HG02943 (cell line): ENCODE data around the gene BRD3.

Source experiments
- ATAC-seq: cut with Tn5 transposase; IDR thresholded peaks from one replicate; pipeline ENCODE4 v1.9.1; 2021; ENCODE audit warnings: mild to moderate bottlenecking, low read depth, moderate library complexity; ENCODE audit not compliant: unreplicated experiment

The BRD3 gene

DNA sequence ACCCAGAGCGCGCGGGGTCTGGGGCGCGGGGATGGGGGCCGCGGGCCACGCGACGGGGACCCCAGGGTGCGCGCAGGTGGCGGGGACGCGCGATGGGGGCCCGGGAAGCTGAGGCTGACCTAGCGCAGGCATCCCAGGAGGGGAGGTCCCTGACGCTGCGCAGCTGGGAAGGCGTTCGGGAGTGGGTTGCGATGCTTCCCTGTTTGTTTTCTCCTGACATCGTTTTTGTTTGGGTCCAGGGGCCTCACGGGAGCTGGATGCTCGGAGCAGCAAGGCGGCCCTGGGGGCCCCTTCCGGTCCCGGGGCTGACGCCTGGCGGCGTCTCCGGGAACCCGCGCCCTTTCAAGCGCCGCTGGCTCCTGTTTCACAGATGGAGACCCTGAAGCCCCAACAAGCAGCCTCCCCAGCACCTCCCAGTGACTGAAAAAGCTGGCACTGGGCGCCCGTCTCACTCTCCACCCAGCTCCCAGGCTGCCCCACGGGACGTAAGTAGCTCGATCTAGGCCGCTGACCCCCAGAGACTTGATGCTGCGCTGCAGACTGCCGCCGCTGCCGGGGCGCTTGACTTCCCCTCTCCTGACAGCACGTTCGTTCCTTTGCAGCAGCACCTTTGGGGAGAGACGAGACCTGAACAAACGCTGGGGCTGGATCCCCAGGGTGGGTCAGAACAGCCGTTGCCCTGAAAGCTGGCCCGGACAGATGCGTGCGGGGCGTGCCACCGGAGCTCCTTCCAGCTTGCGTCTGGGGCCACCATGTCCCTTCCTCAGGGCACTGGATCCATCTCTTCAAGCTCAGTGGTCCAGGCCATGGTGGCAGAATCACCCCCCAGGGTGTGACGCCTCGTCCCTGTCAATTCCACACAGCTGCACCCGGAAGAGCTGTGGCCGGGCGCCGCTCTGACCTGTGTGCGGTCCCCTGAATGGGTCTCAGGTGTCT is 42.0 kb downstream of the BRD3 start:
- ATAC-seq = peak; percentile 25

DNA sequence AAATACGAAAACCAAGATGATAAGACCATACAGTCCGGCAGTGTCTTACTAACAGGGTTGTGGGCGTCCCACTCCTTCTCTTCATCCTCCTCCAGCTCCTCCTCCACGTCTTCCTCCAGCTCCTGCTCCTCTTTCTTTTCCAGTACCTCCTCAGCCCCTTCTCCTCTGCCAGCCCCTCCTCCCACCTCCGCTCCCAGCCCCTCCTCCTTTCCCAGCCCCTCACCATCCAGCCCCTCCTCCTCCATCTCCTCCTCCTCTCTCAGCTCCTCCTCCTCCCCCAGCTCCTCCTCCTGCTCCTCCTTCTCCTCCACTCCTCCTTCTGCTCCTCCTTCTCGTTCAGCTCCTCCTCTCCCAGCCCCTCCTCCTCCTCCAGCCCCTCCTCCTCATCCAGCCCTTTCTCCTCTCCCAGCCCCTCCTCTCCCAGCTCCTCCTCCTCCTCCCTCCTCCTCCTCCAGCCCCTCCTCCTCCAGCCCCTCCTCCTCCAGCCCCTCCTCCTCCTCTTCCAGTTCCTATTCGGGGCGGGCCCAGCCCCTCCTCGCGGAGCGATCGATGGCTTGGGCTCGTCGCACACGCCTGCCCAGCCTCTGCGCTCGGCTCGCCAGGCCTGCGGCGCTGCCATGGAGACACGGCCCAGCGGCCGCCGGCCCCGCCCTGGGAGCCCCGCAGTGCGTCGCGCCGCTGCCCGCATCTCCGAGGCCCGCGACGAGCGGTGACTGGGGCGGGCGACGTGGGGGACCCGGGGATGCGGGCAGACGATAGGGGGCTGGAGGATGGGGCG is 42.8 kb downstream of the BRD3 start, which contains the start of gene BRD3OS:
Gene BRD3OS (plus strand): TSS at position 654 of the 778 bp plus-strand sequence. CDS start 1,267 bp downstream, outside the sequence.
- ATAC-seq = peak; percentile 80

DNA sequence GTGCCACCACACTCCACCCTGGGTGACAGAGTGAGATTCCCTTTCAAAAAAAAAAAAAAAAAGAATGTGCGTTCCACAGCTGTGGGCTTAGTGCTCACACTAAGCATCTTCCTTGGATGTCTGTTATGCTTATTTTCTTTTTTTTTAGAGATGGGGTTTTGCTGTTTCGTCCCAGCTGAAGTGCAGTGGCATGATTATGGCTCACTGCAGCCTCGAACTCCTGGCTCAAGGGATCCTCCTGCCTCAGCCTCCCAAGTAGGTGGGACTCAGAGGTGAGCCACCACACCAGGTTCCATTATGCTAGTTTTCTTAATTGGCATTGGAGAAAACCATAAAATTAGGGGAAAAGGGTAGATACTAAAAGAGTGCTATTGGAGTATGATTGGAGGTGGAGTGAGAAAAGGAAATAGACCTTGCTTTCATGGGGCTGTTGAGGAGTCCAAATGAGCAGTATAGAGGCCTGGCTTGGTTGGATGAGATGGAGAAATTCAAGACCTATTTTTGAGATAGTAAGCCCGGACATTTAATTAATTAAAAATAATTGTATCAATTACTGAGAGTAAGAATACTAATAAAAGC is 43.5 kb downstream of the BRD3 start:
- ATAC-seq = no peak

DNA sequence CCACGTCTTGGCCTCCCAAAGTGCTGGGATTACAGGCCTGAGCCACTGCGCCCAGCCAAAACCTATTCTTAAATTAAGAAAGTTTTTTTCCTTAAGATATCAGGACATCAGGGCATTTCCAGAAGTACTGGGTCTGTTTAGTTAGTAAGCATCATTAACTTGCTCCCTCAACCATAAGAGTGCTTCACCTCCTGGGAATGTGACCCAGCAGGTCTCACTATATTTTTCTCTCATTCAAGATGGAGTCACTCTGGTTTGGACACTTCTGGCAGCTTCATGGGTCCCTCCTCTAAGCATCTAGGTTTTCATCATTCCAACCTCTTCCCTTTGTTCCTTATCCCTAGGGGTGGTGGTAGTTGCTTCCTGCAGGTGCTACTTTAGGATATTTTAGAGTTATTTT is 52.9 kb downstream of the BRD3 start:
- ATAC-seq = no peak

GRCh38 chr9:134011401-134011800 is 56.4 kb downstream of the BRD3 start:
- no peak for ATAC-seq

DNA sequence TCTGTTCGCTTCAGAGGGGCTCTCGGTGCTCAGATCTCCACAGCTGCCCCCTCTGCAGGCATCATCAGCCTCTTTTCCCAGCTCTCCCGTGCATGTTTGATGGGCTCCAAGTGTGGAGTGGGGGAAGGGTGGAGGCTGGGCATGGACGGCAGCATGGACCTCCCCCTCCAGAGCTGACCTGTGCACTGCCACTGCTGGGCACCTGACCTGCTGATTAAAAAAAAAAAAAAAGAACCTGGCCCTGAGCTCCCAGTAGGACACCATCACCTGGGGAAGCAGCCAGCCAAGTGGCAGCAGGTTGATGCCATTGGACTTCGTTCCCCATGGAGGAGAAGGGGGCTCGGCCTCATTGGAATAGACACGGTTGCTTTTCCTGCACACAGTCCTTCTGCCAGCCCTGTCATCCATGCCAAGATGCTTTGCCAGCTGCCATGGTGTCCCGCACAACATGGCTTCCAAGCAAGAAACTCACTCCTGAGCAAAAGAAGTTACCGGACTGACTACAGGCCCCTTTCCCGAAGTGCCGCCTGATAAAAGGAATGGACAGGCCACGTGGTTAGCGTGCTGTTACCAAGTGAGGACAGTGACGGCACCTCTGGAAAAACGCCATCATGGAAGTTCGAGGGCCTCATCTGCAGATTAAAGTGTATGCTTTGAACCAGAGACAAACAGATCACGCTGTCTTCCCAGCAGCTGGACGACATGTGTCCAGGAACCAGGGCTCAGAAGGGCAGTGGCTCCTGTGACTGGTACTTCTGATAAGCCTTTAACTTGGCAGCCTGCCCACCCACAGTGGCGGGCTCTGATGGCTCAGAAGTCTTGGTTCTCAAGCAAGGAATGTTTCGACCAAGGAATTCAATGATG is 57.3 kb downstream of the BRD3 start:
- ATAC-seq = no peak

DNA sequence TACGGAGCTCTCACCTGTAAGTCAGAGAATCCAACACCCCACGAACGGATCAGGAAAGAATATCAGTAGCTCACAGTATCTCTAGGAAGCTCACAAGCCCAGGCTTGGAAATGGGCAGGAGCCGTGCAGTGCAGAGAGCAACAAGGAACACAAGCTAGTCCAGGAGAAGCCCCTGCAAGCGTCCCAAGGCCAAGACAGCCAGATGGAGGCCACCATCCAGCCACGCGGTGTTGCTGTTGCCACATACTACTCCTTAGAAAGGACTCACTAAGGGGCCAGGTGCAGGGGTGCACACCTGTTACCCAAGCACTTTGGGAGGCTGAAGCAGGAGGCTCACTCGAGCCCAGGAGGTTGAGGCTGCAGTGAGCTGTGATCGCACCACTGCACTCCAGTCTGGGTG is 60.3 kb downstream of the BRD3 start:
- no peak for ATAC-seq

GRCh38 chr9:134007150-134007549 is 60.7 kb downstream of the BRD3 start:
- no peak for ATAC-seq

DNA sequence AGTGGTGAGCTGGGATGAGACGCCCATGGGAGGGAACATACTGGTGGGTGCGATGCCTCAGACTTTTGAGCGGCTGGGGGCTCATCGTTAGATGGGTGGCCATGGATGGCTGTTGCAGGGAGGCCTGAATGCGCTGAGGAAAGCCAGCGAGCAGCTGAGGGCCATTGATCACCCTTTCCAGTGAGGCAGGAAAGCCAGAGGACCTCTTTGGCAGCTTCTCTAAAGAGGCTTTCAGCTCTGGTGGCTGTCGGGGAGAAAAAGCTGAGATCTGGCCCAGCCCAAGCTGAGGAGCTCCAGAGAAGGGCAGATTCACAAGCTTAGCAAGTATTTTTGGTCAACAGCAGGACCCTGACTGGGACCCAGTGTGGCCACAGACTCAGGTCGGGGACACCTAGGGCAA is 62.4 kb downstream of the BRD3 start:
- ATAC-seq = no peak

- ATAC-seq = no peak
These were observed 62.9 kb downstream of the BRD3 start for GRCh38 chr9:134004881-134005280.

DNA sequence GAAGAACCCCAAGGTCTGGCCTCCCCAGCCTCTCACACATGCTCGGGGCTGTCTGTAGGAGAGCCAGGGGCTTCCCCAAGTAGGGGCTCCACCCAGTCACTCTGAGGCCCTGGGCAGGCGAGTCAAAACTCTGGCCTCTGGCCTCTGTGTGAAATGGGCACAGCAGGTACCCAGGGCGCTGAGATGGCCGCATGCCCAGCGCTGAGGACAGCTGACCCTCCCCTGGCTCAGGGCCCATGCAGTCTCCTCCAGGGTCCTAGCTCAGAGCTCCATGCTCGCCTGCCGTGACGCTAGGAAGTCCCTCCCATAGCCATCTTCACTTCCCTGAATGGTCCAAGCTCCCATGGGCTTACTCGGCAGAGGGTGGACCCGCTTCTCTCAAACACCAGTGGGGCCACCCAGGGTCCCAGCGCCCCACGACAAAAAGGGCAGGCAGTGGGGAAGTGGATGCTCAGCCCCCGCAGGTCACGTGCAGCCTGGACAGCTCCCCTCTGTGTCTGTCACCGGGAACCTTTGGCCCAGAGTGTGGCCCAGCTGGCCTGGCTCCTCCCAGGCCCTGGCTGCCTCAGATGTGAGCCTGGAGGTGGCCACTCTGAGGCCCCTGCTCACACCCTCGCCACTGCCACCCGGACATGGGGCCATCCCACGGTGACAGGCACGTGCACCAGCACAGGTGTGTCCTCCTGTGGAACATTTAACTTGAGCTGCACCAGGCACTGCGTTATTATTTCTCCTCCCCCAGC is 63.5 kb downstream of the BRD3 start:
- ATAC-seq = no peak

GRCh38 chr9:134003237-134003636 is 64.6 kb downstream of the BRD3 start:
- no peak for ATAC-seq

GRCh38 chr9:134002796-134003195 is 65.0 kb downstream of the BRD3 start:
- ATAC-seq = no peak

DNA sequence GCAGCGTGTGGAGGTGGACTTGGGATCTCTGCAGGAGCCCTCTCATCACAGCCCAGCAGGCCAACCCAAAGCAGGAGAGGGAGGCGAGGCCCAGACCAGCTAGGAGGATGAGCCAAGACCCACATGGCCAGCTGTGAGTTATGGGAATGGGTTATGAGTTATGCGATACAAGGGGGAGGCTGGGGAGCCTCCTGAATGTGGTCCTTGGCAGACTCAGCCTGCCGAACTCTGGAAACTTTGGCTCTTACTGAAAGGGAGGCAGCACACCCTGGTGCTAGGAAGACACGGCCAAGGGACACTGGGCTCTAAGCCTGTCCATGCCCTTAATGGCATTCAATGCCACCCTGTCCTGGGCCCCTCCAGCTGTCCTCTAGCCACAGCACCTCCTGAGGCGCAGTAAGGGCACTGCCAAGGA is 68.0 kb downstream of the BRD3 start:
- ATAC-seq = no peak

GRCh38 chr9:133998915-133999595 is 68.8 kb downstream of the BRD3 start:
- no peak for ATAC-seq

GRCh38 chr9:133997584-133997983 is 70.2 kb downstream of the BRD3 start:
- ATAC-seq = no peak

DNA sequence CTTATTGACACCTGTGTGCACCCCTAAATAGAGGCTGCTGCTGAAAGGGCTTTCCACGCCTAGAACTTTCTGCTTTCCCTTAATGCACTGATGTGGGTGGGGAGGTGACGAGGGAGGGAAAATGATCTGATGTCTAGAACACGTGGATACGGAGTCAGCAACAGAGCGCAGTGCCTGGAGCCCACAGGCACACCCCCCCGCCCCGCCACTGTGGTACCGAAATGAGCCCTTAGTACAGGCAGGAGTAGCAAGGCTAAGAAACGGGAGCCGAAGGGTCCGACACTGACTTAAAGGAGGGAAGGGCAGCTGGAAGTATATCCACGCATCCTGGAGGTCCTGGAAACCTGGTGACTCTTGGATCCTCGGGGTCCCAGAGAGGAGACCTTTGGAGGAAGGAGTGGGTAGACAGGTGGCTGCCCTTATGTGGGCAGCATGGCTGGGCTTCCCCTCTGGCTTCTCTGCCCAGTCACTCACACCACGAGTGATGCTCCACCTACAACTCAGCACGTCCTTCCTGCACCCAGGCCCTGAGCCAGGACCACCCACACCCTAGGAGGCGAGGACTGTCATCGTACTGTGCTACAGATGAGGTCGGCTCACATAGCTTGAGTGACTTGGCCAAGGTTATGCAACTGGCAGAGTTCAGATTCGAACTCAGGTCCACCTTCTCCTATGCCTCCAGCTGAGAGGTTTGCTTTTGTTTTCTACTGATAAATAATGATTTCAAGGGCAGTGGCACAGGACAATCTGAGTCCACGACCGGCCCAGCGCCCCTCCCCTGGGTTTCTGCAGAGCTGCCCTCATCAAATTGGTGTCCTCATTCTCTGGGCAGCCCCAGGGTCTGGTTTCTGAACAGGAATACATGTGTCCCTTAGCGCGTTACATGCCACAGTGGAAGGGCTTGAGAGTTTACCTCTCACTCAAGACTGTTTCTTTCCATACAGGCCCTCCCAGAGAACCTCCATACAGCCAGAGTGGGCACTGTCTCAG is 71.0 kb downstream of the BRD3 start:
- no peak for ATAC-seq
